IMR-90 (cell line): ENCODE data around the gene ARF1. TPM values are rescaled to one million over a fixed set of nuclear protein-coding genes. Genes with fewer than 3 reads are reported as not detected.

Experiments
- ATAC-seq: fragments of 200-7000 bp; cut with Tn5 transposase; 2 replicates; pipeline ENCODE4 v1.9.1; 2020; ENCODE audit warnings: low read depth, mild to moderate bottlenecking, moderate library complexity
- BruUV-seq: library from RNA; stranded (reverse); fragments of 400-500 nt; replicated peaks from 2 replicates; lab custom pipeline; 2021; lab: Mats Ljungman, UMichigan
- CTCF ChIA-PET: fragments of 300-600 bp; formaldehyde crosslinking; extraction: SDS; loops from one replicate; lab custom pipeline; 2021; ENCODE audit warnings: antibody characterized with exemption; lab: Yijun Ruan, JAX
- POLR2A ChIA-PET: fragments of 300-600 bp; sonication (Branson Sonifier 250); formaldehyde crosslinking; loops from one replicate; lab custom pipeline; 2022; ENCODE audit warnings: antibody characterized with exemption; ENCODE audit not compliant: unreplicated experiment; lab: Charles Lee
- DNase-seq: peaks from one replicate; pipeline ENCODE4 v3.0.0; 2013
- H2AFZ ChIP-seq: replicated peaks from 2 replicates; pipeline ENCODE3; 2013; ENCODE audit warnings: low read length, mild to moderate bottlenecking; ENCODE audit not compliant: poor library complexity
- H2AK5ac ChIP-seq: 2 replicates; pipeline ENCODE4 v1.6.1; 2013; ENCODE audit warnings: low read depth, low read length, inconsistent platforms
- H2AK9ac ChIP-seq: replicated peaks from 2 replicates; pipeline ENCODE3; 2013; ENCODE audit warnings: mild to moderate bottlenecking, low read depth, low read length, moderate library complexity; ENCODE audit not compliant: poor library complexity
- H2BK120ac ChIP-seq: 2 replicates; pipeline ENCODE4 v1.6.1; 2013; ENCODE audit warnings: low read depth, low read length, inconsistent platforms
- H2BK15ac ChIP-seq: 3 replicates; pipeline ENCODE4 v1.6.1; 2013; ENCODE audit warnings: low read depth, low read length, inconsistent platforms
- H2BK20ac ChIP-seq: 2 replicates; pipeline ENCODE4 v1.6.1; 2013; ENCODE audit warnings: low read depth, mild to moderate bottlenecking, inconsistent platforms, low read length, moderate library complexity
- H2BK5ac ChIP-seq: 2 replicates; pipeline ENCODE4 v1.6.1; 2013; ENCODE audit warnings: mild to moderate bottlenecking, low read depth, low read length, inconsistent platforms; ENCODE audit not compliant: poor library complexity, severe bottlenecking
- H3K14ac ChIP-seq: replicated peaks from 2 replicates; pipeline ENCODE4 v1.6.1; 2013; ENCODE audit warnings: low read depth, low read length, inconsistent platforms
- H3K18ac ChIP-seq: 2 replicates; pipeline ENCODE4 v1.6.1; 2013; ENCODE audit warnings: low read depth, low read length, control low read depth
- H3K23ac ChIP-seq: 2 replicates; pipeline ENCODE4 v1.6.1; 2013; ENCODE audit warnings: low read depth, low read length, inconsistent platforms
- H3K27ac ChIP-seq: 2 replicates; pipeline ENCODE4 v1.5.1; 2013; ENCODE audit warnings: mild to moderate bottlenecking, control low read depth, low read length; ENCODE audit not compliant: insufficient read depth
- H3K27me3 ChIP-seq: 2 replicates; pipeline ENCODE4 v1.6.1; 2013; ENCODE audit warnings: low read length; ENCODE audit not compliant: control insufficient read depth, insufficient read depth
- H3K36me3 ChIP-seq: 2 replicates; pipeline ENCODE4 v1.6.1; 2013; ENCODE audit warnings: low read length, mixed read lengths; ENCODE audit not compliant: control insufficient read depth, insufficient read depth
- H3K4ac ChIP-seq: 2 replicates; pipeline ENCODE4 v1.6.1; 2013; ENCODE audit warnings: low read depth, low read length, inconsistent platforms
- H3K4me1 ChIP-seq: 2 replicates; pipeline ENCODE4 v1.6.1; 2013; ENCODE audit warnings: low read length, mixed read lengths; ENCODE audit not compliant: control insufficient read depth, insufficient read depth
- H3K4me2 ChIP-seq: 2 replicates; pipeline ENCODE4 v1.6.1; 2013; ENCODE audit warnings: low read depth, mild to moderate bottlenecking, control low read depth, low read length, moderate library complexity
- H3K4me3 ChIP-seq: 2 replicates; pipeline ENCODE4 v1.5.1; 2013; ENCODE audit warnings: low read depth, mild to moderate bottlenecking, control low read depth, low read length, moderate library complexity; ENCODE audit not compliant: insufficient read depth
- H3K56ac ChIP-seq: 2 replicates; pipeline ENCODE4 v1.6.1; 2013; ENCODE audit warnings: low read length, inconsistent platforms; ENCODE audit not compliant: insufficient read depth; ENCODE audit errors: extremely low read depth
- H3K79me1 ChIP-seq, 2 experiments: 2 replicates each; pipeline ENCODE4 v1.6.1; 2013; ENCODE audit warnings: low read length in 2 of 2, inconsistent platforms in 1 of 2, low read depth in 1 of 2
- H3K9ac ChIP-seq: 2 replicates; pipeline ENCODE4 v1.6.1; 2013; ENCODE audit warnings: low read depth, low read length, control low read depth
- H3K9me1 ChIP-seq: 2 replicates; pipeline ENCODE4 v1.6.1; 2013; ENCODE audit warnings: low read length, inconsistent platforms; ENCODE audit not compliant: insufficient read depth
- H3K9me3 ChIP-seq: 2 replicates; pipeline ENCODE4 v1.6.1; 2013; ENCODE audit warnings: low read length; ENCODE audit not compliant: control insufficient read depth, insufficient read depth
- H4K20me1 ChIP-seq: 2 replicates; pipeline ENCODE4 v1.6.1; 2013; ENCODE audit warnings: low read length, inconsistent platforms; ENCODE audit not compliant: insufficient read depth
- H4K5ac ChIP-seq: 2 replicates; pipeline ENCODE4 v1.6.1; 2013; ENCODE audit warnings: mild to moderate bottlenecking, low read depth, low read length, control low read depth
- H4K8ac ChIP-seq, 2 experiments: 2 replicates each; pipeline ENCODE4 v1.6.1; 2013; ENCODE audit warnings: low read depth in 2 of 2, low read length in 2 of 2, control low read depth in 1 of 2, inconsistent platforms in 1 of 2
- H4K91ac ChIP-seq: 2 replicates; pipeline ENCODE4 v1.6.1; 2013; ENCODE audit warnings: low read depth, low read length, inconsistent platforms; ENCODE audit not compliant: insufficient read depth
- BHLHE40 ChIP-seq: fragments of 150-350 bp; IDR thresholded peaks from 2 replicates; pipeline ENCODE4 v1.6.1; 2016; ENCODE audit warnings: mild to moderate bottlenecking, low read depth, low read length
- CEBPB ChIP-seq: IDR thresholded peaks from 2 replicates; pipeline ENCODE4 v1.6.1; 2012; ENCODE audit warnings: low read depth, low read length, improper control_type of control experiment
- CHD1 ChIP-seq: IDR thresholded peaks from 2 replicates; pipeline ENCODE4 v1.6.1; 2012; ENCODE audit warnings: low read depth, low read length, improper control_type of control experiment
- CTCF ChIP-seq: conservative IDR thresholded peaks from 2 replicates; pipeline ENCODE4 v1.5.1; 2012; ENCODE audit warnings: mild to moderate bottlenecking, low read depth, low read length, improper control_type of control experiment
- FOS ChIP-seq: fragments of 150-350 bp; IDR thresholded peaks from 2 replicates; pipeline ENCODE4 v1.6.1; 2016; ENCODE audit warnings: low read depth, low read length
- MAZ ChIP-seq: IDR thresholded peaks from 2 replicates; pipeline ENCODE4 v1.6.1; 2012; ENCODE audit warnings: low read depth, mild to moderate bottlenecking, low read length, improper control_type of control experiment, moderate library complexity, borderline replicate concordance
- MXI1 ChIP-seq: IDR thresholded peaks from 2 replicates; pipeline ENCODE4 v1.6.1; 2012; ENCODE audit warnings: low read depth, mild to moderate bottlenecking, low read length, moderate library complexity, borderline replicate concordance
- POLR2A ChIP-seq: IDR thresholded peaks from 2 replicates; pipeline ENCODE4 v1.6.1; 2012; ENCODE audit warnings: mild to moderate bottlenecking, low read depth, low read length
- RAD21 ChIP-seq: IDR thresholded peaks from 2 replicates; pipeline ENCODE4 v1.6.1; 2012; ENCODE audit warnings: low read length, improper control_type of control experiment
- SMC3 ChIP-seq: fragments of 150-350 bp; IDR thresholded peaks from 2 replicates; pipeline ENCODE4 v1.6.1; 2016; ENCODE audit warnings: low read depth, mild to moderate bottlenecking, antibody characterized with exemption, low read length, moderate library complexity
- USF2 ChIP-seq: fragments of 150-350 bp; IDR thresholded peaks from 2 replicates; pipeline ENCODE4 v1.6.1; 2017; ENCODE audit warnings: mild to moderate bottlenecking, antibody characterized with exemption, low read length, low read depth
- WGBS, 2 experiments: methylation state at CpG; one replicate each; pipeline versions ENCODE4 v1.1.5 to v1.1.7; 2013; ENCODE audit warnings: missing lambda C conversion rate in 2 of 2; ENCODE audit not compliant: insufficient read length in 1 of 2; ENCODE audit errors: extremely low coverage in 2 of 2; 5-methylcytosine and 5-hydroxymethylcytosine counted together
- dilution Hi-C: fragments of 300-500 bp; cut with HindIII; formaldehyde crosslinking; loops from one replicate; pipeline ENCODE4 v1.14.3; 2018; ENCODE audit warnings: low sequenced_read_pairs; ENCODE audit not compliant: unreplicated experiment
- in situ Hi-C: fragments of 300-500 bp; cut with MboI; formaldehyde crosslinking; loops from 3 replicates; pipeline ENCODE4 v1.14.3; 2019; ENCODE audit warnings: low sequenced_read_pairs, inconsistent platforms, mixed read lengths
- intact Hi-C: fragments of 100-400 bp; cut with micrococcal nuclease; formaldehyde crosslinking; loops from 2 replicates; pipeline ENCODE4 v1.10.0; 2022
- polyA plus RNA-seq, 3 experiments: library from polyadenylated mRNA; depleted of rRNA; stranded (reverse); fragments of >200 nt; gene quantifications; 2 replicates each; pipeline ENCODE4 v1.2.3, GENCODE V29; 2012; ENCODE audit warnings: low replicate concordance in 1 of 3
- total RNA-seq: library from RNA; depleted of rRNA; stranded (reverse); fragments of >200 nt; gene quantifications from 2 replicates; pipeline ENCODE4 v1.2.3, GENCODE V29; 2012

Gene ARF1
- total and polyA plus RNA-seq, 2 of the 4 experiments (the other 2 are of a cell fraction), result 330 to 1,100 TPM

GRCh38 chr1:228038387-228039005 is 44.0 kb upstream of the ARF1 start:
- Histone ChIP-seq H3K18ac (no peak overlapping the region), H2BK5ac (no peak overlapping the region), H3K9ac (no peak overlapping the region), H3K4me1 (no peaks in the 10 kb centered on the region), H3K9me3 (no peaks in the 10 kb centered on the region; the same call in 1 of the 2 replicates), H3K27ac (no peak overlapping the region), H3K79me1 (no peaks in the 10 kb centered on the region), H3K4me3 (no peak overlapping the region), H2AK9ac (no peak overlapping the region), H4K20me1 (no peaks in the 10 kb centered on the region), H3K36me3 (no peaks in the 10 kb centered on the region), H4K91ac (no peak overlapping the region), H2AK5ac (no peak overlapping the region), H3K4ac (no peak overlapping the region), H4K8ac (no peak overlapping the region), H3K4me2 (no peak overlapping the region), H2BK20ac (no peak overlapping the region), H3K56ac (no peak overlapping the region), H2AFZ (no peak overlapping the region), H2BK120ac (no peak overlapping the region), H3K9me1 (no peaks in the 10 kb centered on the region), H2BK15ac (no peak overlapping the region), H3K27me3 (peaks cover 42% of the 10 kb centered on the region), H4K5ac (no peak overlapping the region), H3K23ac (no peak overlapping the region), H3K14ac (no peak overlapping the region)
- ChIA-PET POLR2A (no interaction called here), CTCF (no interaction called here)
- intact Hi-C loops, result no loop called here
- BruUV-seq, result no TSS peak
- dilution Hi-C loops, result no loop called here
- TF ChIP-seq USF2 (no peak), BHLHE40 (no peak), SMC3 (no peak), RAD21 (no peak), MXI1 (no peak), CEBPB (no peak), POLR2A (no peak), FOS (no peak), CTCF (no peak), MAZ (no peak), CHD1 (no peak)
- 49% methylated on average over 3 of the region's 11 CpGs; no CpG with 5 or more reads in 1 of the 2 experiments for WGBS, 2 experiments
- DNase-seq (no peak), ATAC-seq (no peak)
- in situ Hi-C loops, result no loop called here
